Left hindlimb (tissue), 1 donor: ENCODE measurements around the gene TRAPPC3.
A peak's percentile ranks its signal among the peaks of the same experiment; 100 is the strongest.

ENCODE experiments used
- DNase-seq: peaks from one replicate; pipeline ENCODE4 v3.0.0-alpha.2; 2018

TRAPPC3 gene

DNA sequence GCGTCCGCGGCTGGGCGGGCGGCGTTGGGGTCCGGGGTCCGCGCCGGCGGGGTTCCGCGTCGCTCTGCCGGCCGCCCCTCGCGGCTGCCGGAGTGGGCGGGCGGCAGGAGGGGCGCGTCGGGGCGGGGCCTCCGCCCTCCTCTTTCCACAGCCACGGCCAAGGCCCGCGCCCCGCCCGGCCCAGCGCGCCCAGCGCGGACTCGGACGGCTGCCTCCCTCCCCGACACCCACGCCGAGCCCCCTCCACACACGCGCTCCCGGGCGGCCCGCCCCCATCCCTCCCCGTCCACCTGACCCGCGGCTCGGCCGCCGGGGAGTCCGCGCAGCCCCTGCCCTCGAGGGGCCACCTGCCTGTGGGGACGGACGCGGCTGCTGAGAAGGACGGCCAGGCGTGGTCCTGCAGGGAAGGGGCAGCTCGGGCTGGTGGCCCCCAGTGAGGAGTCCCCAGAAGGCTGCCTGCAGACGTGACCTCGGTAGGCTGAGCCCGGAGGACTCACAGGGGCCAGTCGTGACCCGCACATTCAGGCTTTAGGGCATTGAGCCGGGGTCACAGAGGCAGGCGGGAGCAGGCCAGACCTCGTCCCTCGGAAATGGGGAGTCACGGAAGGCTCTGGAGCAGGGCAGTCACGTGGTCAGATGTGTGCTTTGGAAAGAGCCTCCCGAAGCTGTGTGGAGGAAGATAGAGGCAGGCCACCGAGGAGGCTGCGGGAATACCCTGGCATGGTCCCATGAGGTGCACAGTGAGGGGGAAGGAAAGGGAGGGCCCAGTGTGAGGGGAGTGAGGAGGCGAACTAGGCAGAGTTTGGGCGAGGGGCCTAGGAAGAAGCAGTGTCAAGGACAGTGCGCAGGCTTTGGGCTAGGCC is 23.9 kb downstream of the TRAPPC3 start, which contains the start of gene COL8A2:
Gene COL8A2, minus strand, starts transcription at position 94 of the 863 bp plus-strand sequence. CDS start 24,980 bp downstream, outside the sequence.
- peak; percentile 79 for DNase-seq

DNA sequence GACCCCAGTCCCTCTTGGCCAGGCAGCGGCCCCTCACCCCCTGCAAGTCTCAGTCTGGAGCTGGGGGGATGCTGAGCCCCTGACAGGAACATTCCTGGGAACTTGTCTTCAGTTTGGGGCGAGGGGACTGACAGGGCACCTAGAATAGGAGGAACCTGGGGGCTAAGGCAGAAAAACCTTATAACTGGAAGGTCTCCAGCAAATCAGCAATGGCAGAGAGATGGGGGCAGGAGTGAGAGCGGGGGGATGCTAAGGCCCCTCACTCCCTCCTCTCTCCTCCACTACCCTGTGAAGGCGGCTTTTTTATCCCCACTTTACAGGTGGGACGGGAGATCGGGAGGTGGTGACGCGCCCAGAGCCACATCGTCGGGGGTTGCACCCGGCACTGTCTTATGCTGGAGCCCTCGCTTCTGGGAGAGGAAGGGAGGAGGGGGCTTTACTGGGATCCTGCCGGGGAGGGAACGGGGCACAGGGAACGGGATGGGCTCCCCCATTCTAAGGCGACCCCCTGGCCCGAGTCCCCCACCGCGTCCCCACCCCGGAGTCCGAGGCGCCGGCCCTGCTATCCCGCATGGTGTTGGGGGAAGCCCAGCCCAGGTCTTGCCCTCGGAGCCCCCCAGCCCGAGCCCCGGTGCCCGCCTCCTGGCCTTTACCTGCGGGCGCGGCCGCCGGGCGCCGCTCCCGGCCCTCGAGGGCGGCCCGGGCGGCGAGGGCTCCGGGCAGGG is 24.7 kb downstream of the TRAPPC3 start:
- DNase-seq = no peak

DNA sequence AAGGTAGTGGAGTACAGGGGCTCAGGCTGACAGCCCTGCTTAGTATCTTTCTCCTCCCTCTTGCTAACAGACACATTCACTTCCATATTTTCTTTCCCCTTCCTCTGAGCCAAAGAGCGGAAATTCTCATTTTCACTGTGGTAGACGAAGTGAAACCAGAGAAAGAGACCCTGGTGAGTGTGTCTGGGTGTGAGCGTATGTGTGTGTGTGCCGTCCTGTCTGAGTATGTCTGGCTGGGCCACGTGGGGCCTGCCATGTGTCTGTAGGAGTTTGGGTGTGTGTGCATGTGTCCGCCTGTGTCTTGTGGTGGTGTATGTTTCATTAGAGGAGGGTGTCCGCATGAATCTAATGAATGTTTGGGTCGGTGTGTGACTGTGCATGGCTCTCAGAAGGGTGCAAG is 25.9 kb downstream of the TRAPPC3 start:
- no peak for DNase-seq

DNA sequence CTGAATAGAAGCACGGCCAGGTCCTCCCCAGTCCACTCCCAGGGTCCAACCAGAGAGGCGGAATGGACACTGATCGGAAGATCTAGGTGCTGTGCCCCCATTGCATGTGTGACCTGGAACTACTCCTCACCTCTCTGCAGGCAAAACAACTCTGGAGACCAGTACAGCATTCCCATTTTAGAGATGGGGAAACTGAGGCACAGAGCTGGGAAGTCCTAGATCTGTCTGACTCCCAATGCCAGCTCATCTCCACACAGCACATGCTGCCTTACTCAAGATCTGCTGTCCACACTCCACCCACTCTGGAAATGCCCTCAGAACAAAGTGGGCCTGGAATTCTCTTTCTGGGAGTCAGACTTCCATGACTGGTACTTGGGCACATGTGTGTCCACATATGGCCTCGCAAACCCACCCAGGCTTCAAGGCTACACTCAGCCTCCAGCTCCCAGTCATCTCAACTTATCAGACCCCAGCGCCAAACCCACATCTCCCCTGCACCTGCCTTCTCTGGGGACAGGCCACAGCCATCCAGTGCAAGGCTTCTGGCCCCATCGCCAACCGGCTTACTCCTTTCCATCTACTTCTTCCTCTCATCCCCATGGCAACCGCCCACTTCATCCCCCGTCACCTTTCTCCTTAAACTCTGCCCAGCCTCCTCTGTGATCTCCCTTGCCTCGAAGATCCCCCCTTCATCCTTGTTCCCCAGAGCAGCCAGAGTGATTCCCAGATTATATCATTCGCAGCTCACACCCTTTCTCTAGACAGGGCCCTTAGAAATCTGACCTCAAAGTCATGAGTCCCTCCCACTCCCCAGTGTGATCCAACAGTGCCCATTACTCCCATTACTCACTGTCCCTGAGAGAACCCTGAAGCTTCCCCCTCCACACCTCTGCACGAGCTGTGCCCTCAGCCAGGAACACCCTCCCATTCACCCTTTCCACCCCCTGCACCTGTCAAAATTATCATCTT is 26.9 kb downstream of the TRAPPC3 start:
- DNase-seq = no peak

DNA sequence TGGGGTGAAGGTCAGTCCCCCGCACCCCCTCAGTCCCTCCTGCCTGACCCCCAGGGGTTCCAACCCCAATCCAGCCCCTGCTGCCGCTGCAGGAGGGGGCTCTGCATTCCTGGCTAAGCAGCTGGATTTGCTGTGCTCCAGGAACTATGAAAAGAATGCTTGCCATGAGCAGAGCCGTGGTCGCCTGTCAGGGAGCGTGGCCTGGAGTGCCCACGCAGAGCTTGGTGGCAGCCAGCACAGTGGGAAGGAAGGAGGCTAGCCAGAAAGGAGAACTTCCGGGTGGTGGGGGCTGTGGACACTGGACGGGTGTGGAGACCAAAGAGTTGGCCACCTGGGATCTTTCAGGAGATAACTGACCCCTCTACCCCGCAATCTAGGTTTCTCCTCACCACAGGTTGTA is 29.8 kb downstream of the TRAPPC3 start:
- no peak for DNase-seq

DNA sequence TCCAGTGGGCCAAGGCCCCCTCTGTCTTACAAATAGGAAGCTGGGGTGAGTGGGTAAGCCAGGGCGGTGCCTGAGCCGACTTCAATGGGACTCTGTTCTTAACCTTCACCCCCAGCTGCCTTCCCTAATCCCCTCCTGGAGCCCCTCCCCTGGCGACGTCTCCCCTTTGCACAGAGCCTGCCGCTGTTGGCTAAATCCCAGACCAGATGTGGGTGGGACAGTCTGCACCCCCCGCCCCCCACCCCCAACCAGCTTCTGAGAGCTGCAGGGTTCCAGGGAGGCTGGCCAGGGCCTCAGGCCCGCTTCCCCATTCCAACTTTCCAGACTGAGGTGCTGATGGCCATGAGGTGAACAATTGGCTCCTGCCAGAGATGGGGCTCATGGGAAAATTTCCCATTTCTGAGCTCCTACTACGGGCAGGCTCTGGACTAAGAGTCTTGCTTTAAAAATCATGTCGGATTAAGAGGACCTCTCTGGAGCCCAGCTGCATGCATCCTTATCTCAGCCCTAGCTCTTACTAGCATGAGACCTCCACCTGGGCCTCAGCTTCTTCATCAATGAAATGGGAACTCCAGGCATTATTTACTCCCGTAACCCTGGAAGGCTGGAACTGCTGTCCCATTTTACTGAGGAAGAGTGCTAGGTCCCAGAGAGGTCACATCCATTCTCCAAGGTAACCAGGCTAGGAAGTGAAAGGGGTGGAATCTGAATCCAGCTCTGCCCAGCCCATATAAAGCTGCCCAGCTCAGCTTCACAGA is 30.7 kb downstream of the TRAPPC3 start:
- no peak for DNase-seq

DNA sequence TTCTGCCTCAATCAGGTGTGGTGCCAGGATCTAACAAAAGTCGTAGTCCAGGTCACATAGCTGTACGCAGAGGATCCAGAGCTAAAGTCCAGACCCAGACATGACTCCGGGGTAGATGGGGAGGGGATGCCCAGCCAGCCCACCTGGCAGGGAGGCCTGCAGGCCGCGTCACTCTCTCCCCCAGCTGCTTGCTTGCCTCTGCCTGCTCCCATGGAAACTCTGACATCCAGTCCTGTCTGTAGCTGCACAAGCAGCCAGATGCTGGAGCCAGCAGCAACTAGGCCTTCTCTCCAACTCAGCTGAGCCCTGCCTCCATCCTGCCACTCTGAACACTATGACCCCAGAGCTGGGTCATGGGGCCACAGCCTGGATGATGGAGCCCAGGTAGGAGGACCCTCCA is 32.4 kb downstream of the TRAPPC3 start:
- DNase-seq = peak; percentile 83

DNA sequence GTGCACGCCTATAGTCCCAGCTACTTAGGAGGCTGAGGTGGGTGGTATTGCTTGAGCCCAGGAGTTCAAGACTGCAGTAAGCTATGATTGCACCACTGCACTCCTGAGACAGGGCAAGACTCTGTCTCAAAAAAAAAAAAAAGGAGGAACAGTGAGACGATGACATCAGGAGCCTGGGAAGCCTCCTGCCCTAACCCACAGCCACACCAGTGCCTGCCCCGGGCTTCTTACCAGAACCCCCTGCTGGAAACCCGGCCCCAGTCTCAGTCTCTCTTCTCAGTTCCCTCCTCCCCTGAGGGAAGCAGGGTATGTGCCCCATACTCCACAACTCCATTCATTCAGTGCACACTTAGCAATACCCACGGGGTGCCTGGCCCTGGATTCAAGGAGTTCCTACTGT is 33.4 kb downstream of the TRAPPC3 start:
- DNase-seq = no peak

DNA sequence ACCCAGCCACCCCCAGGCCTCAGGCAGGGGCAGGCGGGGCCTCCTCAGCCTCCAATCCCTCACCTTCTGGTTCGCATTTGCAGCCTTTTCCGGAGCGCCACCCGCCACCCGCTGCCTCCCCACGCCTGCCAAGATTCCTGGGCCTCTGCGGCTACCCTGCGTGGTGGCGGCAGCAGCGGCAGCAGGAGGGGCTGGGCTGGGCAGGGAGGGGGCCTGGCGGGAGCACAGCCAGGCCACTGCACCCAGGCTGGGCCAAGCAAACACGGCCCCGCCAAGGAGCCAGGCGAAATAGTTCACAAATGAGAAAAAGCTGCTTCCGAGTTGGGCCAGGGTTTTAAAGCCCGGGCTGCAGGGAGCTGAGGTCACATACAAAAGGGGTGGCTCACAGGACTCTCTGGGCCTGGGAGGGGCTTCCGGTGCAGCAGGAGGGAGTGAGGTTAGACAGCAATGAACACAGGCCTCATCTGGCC is 34.1 kb downstream of the TRAPPC3 start:
- DNase-seq = peak; percentile 92

DNA sequence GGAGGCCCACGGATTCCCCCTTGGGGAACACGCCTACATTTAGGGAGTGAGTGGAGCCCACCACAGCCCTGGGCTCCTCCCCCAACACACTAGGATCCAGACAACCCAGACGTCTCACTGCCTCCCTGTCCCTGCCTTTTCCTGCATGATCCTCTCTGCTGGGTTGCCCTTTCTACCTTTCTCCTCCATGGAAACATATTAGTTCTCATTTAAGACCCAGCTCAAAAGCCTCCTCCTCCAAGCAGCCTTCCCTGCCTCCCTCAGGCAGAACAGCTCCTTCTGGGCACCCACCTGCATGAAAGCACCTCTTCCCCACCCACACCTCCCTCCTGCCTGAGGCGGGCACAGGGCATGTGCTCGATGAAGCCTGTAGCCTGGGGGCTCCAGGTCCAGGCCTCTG is 34.9 kb downstream of the TRAPPC3 start:
- no peak for DNase-seq

DNA sequence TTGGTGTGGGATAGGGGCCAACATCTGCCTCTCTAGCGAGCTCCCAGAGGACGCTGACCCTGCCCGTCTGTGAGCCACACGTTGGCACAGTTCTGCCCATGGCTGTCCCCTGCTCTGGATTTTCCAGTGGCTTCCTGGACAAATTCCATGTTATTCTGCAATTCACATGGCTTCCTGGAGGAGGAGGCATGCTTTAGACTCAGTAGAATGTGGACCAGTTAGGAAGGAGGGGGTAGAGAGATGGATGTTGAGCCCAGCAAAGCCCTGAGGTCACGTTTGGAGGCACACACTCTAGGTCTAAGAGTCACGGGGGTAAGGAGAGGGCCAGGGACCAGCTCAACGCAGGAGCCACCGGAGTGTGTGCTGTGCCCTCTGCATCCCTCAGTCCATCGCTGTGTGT is 36.5 kb downstream of the TRAPPC3 start:
- DNase-seq = no peak

DNA sequence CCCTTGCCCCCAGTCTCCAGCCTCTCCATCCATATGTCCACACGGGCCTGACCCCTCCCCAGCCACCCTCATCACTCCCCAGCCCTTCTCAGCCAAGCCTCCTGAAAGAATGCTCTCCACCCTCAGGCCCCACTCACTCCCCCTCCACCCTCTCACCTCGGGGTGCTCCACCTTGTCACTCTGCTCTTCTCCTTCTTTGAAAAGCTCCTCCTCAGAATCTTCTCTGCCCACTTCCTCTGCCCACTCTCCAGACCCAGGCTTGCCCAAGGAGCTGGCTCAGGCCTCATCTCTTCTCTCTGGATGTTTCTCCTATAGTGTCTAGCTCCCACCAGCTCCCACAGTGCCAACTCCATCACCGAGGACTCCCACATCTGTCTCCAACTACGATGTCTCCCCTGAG is 38.1 kb downstream of the TRAPPC3 start:
- DNase-seq = no peak

DNA sequence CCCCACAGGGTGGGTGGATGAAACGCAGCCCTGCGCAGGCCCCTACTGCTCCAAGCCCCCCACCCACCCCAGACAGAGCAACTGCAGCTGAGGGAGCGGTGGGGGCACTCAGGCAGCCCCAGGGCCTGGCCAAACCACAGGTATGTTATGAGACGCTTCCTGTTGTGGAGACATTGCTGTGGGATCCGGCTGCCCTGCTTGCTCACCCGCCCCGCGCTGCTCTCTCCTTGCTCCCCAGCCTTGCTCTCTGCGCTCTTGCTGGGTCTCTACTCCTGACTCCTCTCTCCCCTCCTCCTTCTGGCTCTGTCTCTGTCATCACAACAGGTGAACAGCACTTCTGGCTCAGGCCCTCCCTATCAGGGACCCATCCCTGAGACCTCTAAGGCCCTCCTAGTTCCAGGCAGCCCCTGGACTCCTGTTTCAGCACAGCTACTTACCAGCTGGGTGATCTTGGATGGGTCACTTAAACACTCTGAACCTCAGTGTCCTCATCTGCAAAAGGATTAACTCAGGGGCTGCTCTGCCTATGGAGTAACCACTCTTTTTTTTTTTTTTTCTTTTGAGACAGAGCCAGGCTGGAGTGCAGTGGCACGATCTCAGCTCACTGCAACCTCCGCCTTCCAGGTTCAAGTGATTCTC is 40.1 kb downstream of the TRAPPC3 start:
- DNase-seq = peak; percentile 76

DNA sequence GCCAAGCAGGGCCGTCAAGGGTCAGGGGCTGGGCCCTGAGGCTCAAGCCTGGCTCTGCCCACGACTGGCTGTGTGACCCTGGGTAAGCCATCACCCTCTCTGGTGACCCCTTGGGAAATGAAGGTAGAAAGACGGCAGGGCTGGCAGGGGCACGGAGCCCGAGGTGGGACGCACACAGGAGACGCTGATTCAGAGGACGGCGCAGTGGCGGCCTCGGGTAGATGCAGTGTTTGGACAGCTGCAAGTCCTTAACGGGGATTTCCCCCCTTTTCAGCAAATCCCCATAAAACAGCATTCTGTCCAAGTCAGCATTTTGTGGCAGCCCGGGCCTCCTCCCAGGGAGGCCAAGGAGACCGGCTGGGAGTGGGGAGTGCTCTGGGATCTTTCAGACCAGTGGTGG is 41.0 kb downstream of the TRAPPC3 start:
- DNase-seq = peak; percentile 55

DNA sequence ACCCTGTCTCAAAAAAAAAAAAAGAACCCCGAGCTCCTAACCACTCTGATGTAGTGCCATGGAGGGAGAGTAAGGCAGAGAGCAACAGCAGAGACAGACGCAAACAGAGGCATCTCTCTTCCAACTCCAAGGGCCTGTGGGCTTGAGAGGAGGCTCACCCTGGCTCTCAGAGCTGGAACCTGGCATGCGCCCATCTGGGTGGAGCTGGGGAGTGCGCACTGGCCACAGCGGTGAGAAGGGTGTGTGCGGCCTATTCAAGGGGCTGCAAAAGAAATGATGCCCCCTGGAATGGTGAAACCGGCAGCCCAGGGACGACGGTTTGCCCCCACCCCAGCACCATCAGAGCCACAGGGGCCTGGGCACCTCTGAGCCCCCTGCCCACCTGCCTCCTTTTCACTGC is 41.9 kb downstream of the TRAPPC3 start:
- peak; percentile 62 for DNase-seq

DNA sequence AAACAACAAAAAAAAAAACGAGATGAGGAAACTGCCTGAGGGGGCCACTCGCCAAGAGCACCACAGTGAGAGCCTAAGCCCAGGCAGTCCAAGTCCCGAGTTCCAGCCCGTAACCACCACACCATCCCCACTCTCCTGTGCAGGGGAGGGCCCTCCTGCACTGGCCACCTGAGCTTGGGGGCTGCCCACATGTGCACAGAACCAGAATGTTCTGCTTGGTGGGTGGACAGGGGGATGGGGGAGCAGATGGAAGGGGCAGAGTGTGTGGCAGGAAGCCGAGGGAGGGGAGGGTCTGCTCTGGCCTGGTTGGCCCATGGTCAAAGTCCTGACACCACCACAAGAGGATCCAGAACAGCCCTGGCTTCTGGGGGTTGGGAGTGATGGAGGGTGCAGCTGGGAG is 43.0 kb downstream of the TRAPPC3 start:
- DNase-seq = no peak

DNA sequence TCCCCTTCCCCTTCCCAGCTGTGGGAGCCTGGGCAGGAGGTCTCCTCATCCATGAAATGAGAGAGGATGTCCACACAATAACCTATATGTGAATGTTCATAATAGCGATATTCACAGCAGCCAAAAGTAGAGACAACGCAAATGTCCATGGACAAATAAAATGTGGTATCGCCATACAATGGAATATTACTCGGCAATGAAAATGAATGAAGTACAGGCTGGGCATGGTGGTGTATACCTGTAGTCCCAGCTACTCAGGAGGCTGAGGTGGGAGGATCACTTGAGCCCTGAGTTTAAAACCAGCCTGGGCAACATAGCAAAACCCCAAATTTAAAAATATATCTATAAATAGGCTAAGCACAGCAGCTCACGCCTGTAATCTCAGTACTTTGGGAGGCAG is 47.7 kb downstream of the TRAPPC3 start:
- no peak for DNase-seq

DNA sequence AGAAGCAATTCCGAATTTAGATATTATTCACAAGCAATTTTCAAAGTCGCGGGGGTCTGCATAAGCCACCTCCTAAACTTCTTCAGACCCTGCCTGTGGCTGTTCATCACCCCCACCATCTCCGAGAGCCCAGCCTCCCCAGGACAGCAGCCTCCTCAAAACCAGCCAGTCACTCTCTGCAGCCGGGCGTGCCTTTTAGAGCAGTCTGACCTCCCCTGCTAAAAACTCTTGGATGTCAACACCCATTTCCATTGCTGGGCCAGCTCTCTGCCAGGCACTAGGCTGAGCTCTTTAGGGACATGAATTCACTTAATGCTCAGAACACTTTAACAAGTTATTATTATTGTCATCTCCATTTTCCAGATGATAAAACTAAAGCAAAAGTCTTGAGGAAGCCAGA is 48.9 kb downstream of the TRAPPC3 start:
- DNase-seq = no peak

DNA sequence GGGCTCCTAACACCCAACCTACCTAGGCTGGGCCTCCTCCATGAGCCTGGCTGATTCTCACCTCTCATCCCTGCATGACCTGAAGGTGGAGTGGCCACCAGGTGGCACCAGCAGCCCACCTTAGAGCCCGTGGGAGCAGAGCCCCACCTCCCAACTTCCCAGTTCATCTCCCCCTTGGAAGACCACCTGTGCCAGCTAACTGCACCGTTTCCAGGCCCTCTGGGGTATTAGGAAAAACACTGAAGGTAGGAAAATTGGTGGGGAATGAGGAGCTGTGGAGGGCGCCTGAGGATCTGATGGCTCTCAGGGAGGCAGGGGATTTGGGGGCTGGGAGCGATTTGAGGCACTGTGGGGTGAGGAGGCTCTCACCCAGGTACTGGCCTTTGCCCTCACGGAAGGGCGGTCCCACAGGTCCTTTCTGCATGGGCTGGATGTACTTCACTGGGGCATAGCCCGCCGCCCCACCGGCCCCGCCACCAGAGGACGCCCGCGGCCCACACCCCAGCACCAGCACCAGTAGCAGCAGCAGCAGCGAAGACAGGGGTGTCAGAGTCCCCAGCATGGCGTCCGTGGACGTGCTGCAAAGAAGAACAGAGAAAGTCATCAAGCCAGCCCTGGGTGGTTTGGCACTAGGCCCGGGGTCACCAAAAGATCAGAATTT is 49.5 kb downstream of the TRAPPC3 start:
- peak; percentile 82 for DNase-seq

DNA sequence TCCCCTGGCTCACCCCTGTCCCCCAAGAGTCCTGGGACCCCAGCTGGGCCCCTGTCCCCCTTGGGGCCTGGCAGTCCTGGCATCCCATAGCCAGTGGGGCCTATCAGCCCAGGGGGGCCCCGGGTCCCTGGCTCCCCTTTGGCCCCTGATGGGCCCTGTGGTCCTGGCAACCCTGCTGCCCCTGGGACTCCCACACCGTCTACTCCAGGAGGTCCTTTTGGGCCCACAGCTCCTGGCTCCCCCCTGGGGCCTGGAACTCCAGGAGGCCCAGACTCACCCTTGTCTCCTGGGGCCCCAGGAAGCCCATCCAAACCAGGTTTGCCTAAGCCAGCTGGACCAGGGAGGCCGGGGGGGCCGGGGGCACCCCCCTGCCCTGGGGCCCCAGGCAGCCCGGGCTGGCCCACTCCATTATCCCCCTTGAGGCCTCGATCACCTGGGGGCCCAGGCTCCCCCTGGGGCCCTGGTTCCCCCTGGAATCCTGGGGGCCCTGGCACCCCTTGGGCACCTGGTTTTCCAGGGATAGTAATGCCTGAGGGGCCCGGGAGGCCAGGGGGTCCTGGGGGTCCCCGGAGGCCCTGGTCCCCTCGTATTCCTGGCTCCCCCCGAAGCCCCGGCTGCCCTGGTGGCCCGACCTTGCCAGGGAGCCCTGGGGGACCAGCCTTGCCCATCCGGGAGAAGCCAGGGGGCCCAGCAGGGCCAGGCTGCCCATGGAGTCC is 50.5 kb downstream of the TRAPPC3 start:
- peak; percentile 35 for DNase-seq
